Esophagus squamous epithelium (tissue), 5 donors: ENCODE data around the gene MTOR. TPM values are rescaled to one million over a fixed set of nuclear protein-coding genes. Genes with fewer than 3 reads are reported as not detected.

Experiments
- DNase-seq: peaks from one replicate; lab custom pipeline; 2025; lab: John Stamatoyannopoulos, UW
- H3K27ac ChIP-seq, 4 donors: fragments of 200-600 bp; sonication (generic); one replicate each; pipeline ENCODE4 v1.5.1; 2016 to 2019; ENCODE audit warnings: mild to moderate bottlenecking in 1 of 4
- H3K27me3 ChIP-seq, 4 donors: fragments of 200-600 bp; sonication (generic); 1 replicate in 3 of 4; 2 replicates in 1 of 4; pipeline versions ENCODE4 v1.5.1 to v1.6.0; 2017 to 2021; ENCODE audit warnings: antibody characterized with exemption in 1 of 4
- H3K36me3 ChIP-seq, 3 donors: fragments of 200-600 bp; sonication (generic); one replicate each; pipeline ENCODE4 v1.5.1; 2016 to 2019
- H3K4me1 ChIP-seq, 3 donors: fragments of 200-600 bp; sonication (generic); one replicate each; pipeline ENCODE4 v1.5.1; 2017 to 2019
- H3K4me3 ChIP-seq, 4 donors: fragments of 200-600 bp; sonication (generic); 1 replicate in 3 of 4; 2 replicates in 1 of 4; pipeline ENCODE4 v1.5.1; 2016 to 2019; ENCODE audit warnings: mild to moderate bottlenecking in 2 of 4, moderate library complexity in 1 of 4
- H3K9me3 ChIP-seq, 3 donors: fragments of 200-600 bp; sonication (generic); one replicate each; pipeline ENCODE4 v1.5.1; 2016 to 2019
- POLR2A ChIP-seq, 4 donors: fragments of 450-650 bp; IDR thresholded peaks; one replicate each; pipeline ENCODE4 v1.6.1; 2017; ENCODE audit warnings: antibody characterized with exemption in 4 of 4, mild to moderate bottlenecking in 4 of 4, moderate library complexity in 3 of 4
- WGBS, 2 donors: methylation state at CpG; one replicate each; pipeline ENCODE4 v1.1.5; 2018; 5-methylcytosine and 5-hydroxymethylcytosine counted together
- intact Hi-C: fragments of 100-400 bp; cut with DNase I; formaldehyde crosslinking; loops from one replicate; pipeline ENCODE4 v1.15.0; 2022
- total RNA-seq, 4 donors: library from RNA; depleted of rRNA; stranded (reverse); fragments of >200 nt; gene quantifications; one replicate each; pipeline ENCODE4 v1.1.0, GENCODE V29; 2016
- TF ChIP-seq, protein P1 (sequence below), 6 experiments: fragments of 450-650 bp in 4 of 6; fragments of 200-600 bp in 2 of 6; sonication (generic) in 2 of 6; IDR thresholded peaks; one replicate each; pipeline ENCODE4 v1.5.1; 2016 to 2019; ENCODE audit warnings: antibody characterized with exemption in 6 of 6, mild to moderate bottlenecking in 4 of 6, moderate library complexity in 4 of 6
- donor health status: DM: yes; HTN: yes; CAD: no.

The MTOR gene
- total RNA-seq, 4 donors from 2014 or later = 25.4 to 34.2 (median 30.1) TPM

DNA sequence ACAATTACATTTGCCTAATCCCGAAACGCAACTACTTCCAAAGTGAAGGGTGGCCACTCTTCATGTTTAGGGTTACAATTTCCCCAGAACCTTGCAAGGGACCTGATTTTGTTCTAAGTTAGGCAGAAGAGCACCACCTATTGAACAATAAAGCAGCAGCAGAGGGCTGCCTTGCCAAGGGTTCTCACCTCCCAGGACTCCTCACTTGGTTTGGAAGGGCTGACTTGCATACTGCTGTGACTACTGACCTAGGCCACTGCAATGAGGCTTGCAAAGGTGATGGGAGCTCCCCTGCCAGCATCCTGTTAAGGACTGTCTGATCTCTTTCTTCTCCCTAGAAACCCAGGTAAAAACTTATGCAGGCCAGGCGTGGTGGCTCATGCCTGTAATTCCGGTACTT lies 14.2 kb downstream of the MTOR start:
- H3K27ac ChIP-seq = no peak overlapping the region
- no peaks in the 10 kb centered on the region for H3K4me1 ChIP-seq
- H3K36me3 ChIP-seq = peaks cover 6 to 92% (median 27%) of the 10 kb centered on the region in 3 donors
- H3K4me3 ChIP-seq = no peak overlapping the region
- no peak for TF ChIP-seq POLR2A (IDR thresholded peaks at IDR 0.05)
- TF ChIP-seq, protein P1, sequence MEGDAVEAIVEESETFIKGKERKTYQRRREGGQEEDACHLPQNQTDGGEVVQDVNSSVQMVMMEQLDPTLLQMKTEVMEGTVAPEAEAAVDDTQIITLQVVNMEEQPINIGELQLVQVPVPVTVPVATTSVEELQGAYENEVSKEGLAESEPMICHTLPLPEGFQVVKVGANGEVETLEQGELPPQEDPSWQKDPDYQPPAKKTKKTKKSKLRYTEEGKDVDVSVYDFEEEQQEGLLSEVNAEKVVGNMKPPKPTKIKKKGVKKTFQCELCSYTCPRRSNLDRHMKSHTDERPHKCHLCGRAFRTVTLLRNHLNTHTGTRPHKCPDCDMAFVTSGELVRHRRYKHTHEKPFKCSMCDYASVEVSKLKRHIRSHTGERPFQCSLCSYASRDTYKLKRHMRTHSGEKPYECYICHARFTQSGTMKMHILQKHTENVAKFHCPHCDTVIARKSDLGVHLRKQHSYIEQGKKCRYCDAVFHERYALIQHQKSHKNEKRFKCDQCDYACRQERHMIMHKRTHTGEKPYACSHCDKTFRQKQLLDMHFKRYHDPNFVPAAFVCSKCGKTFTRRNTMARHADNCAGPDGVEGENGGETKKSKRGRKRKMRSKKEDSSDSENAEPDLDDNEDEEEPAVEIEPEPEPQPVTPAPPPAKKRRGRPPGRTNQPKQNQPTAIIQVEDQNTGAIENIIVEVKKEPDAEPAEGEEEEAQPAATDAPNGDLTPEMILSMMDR (IDR thresholded peaks at IDR 0.05) = no peak
- H3K27me3 ChIP-seq = no peaks in the 10 kb centered on the region
- intact Hi-C loops = no loop called here
- no peak for DNase-seq
- WGBS, 2 donors = 100% methylated on average over 2 to 4 of the region's 4 CpGs
- H3K9me3 ChIP-seq = no peaks in the 10 kb centered on the region

DNA sequence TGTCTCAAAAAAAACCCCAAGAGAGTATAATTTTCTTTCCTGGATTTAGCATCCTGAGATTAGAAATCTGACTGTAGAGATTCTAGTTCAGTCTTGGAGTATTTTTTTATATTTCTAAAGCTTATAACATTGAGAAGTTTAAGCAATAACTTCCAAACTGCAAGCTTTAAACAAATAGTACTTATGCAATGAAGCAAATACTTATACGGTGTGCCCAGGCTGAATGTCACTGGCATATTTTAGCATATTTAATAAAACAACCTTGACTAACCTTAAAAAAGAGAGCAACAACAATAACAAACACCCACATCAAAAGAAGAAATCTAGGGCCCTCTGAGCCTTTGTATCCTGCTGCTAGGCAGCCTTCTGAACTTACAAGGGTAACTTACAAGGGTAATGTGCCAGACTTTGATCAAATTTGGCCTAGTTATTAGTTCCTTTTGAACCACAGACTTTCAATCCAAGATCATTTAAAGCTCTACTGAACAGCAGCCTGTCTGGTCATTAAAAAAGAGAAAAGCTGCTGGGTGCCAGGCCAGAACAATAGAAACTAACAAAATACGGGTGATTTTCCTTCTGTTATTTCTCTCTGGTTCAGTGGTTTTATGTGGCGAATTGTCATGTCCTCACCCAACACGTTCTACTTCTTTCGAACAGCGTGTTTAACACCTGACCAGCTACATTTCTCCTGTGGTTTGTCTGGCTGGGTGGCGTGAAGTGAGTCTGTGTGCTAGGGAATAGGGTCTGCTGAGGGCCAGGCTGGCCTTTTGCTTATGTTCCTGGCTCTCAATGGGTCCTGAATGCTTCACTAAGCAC lies 16.2 kb downstream of the MTOR start:
- no peak overlapping the region for H3K4me3 ChIP-seq
- H3K36me3 ChIP-seq = peaks cover 0 to 92% (median 26%) of the 10 kb centered on the region in 3 donors
- no peaks in the 10 kb centered on the region for H3K9me3 ChIP-seq
- TF ChIP-seq POLR2A (IDR thresholded peaks at IDR 0.05) = no peak
- TF ChIP-seq, protein P1 (IDR thresholded peaks at IDR 0.05) = no peak
- H3K27me3 ChIP-seq = no peaks in the 10 kb centered on the region
- 75 to 78% methylated on average over 7 of the region's 7 CpGs for WGBS, 2 donors
- no peaks in the 10 kb centered on the region for H3K4me1 ChIP-seq
- DNase-seq = no peak
- intact Hi-C loops = no loop called here
- H3K27ac ChIP-seq = no peak overlapping the region

DNA sequence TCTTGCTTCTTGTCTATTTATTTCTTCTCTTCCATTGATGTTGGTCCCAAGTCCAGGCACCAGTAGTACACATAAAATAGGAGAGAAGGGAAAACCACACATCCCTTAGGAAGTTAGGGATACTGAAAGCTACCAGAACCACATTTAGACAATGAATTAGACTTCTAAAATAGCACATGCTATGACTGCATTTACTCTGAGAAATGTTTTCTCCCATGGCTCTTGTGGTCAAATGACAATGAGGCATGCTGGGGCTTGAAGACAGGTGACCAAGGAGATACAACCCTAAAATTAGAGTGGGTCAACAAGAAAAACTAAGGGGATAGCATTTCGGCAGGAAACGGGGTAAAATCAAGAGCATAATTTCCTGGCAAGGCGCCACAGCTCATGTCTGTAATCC lies 17.1 kb downstream of the MTOR start:
- 89 to 100% methylated on average over 3 of the region's 3 CpGs for WGBS, 2 donors
- Histone ChIP-seq H3K4me3 (no peak overlapping the region), H3K27me3 (no peaks in the 10 kb centered on the region), H3K9me3 (no peaks in the 10 kb centered on the region), H3K27ac (no peak overlapping the region), H3K36me3 (peaks cover 3 to 92% (median 29%) of the 10 kb centered on the region in 3 donors), H3K4me1 (no peaks in the 10 kb centered on the region)
- intact Hi-C loops = no loop called here
- TF ChIP-seq, protein P1 (IDR thresholded peaks at IDR 0.05) = no peak
- no peak for TF ChIP-seq POLR2A (IDR thresholded peaks at IDR 0.05)
- DNase-seq = no peak

DNA sequence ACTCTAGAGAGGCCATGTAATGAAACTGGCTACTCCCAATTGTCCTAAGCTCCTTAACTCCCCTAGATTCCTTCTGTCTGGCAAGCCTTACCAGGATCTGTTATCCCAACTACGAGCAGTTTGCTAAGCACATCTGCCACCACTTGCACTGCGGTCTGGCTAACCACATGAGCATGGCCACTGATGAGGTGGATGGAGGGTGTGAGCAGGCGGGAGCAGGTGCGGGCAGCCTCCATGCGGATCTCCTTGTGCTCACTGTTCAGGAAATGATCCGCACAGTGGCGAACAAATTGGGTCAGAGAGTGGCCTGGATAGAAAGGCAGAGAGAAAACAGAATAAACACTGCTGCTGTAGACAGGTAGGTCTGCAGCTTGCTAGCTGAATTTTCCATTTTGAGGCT lies 24.0 kb downstream of the MTOR start:
- Histone ChIP-seq H3K27ac (no peak overlapping the region), H3K27me3 (no peaks in the 10 kb centered on the region), H3K4me3 (no peak overlapping the region), H3K36me3 (peaks cover 23 to 100% (median 38%) of the 10 kb centered on the region in 3 donors), H3K9me3 (no peaks in the 10 kb centered on the region), H3K4me1 (peaks cover 0 to 3% (median 0%) of the 10 kb centered on the region in 3 donors)
- WGBS, 2 donors = 94 to 98% methylated on average over 4 to 7 of the region's 7 CpGs
- no peak for TF ChIP-seq POLR2A (IDR thresholded peaks at IDR 0.05)
- DNase-seq = no peak
- intact Hi-C loops = no loop called here

DNA sequence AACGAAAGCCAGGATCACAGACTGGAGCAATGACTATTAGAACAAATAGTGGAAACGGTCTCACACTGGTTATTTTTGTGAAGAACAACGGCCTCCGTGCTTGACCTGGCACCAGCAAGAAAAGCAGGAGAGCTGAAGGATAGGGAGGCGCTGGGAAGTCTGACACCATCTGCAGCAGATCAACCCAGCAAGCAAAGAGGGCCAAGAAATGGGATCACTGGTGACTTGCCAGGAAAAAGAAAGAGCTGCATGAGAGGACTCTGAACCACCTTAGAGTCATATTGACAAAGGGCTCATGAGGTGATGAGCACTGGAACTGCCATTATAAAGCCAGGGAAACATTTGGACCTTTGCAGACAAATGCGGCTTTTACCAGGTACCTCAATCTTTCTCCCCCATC lies 25.0 kb downstream of the MTOR start:
- Histone ChIP-seq H3K36me3 (peaks cover 25 to 100% (median 34%) of the 10 kb centered on the region in 3 donors), H3K4me1 (peaks cover 0 to 3% (median 0%) of the 10 kb centered on the region in 3 donors), H3K9me3 (no peaks in the 10 kb centered on the region), H3K27ac (peak overlapping the region in 2 of 4 donors; percentile 30), H3K4me3 (no peak overlapping the region), H3K27me3 (no peaks in the 10 kb centered on the region)
- no peak for DNase-seq
- 80 to 83% methylated on average over 6 of the region's 6 CpGs for WGBS, 2 donors
- intact Hi-C loops = no loop called here
- TF ChIP-seq, protein P1 (IDR thresholded peaks at IDR 0.05) = no peak
- TF ChIP-seq POLR2A (IDR thresholded peaks at IDR 0.05) = no peak
